Left lobe of liver (tissue), 2 donors: Measurements from ENCODE around the gene CA4. TPM values are rescaled to one million over a fixed set of nuclear protein-coding genes. Genes with fewer than 3 reads are reported as not detected.
A peak's percentile ranks its signal among the peaks of the same experiment; 100 is the strongest.

Experiments
- ATAC-seq: fragments of 200-7000 bp; cut with Tn5 transposase; one replicate; pipeline ENCODE4 v1.9.1; 2020; ENCODE audit warnings: mild to moderate bottlenecking, moderate library complexity
- DNase-seq: peaks from one replicate; pipeline ENCODE4 v3.0.0-alpha.2; 2020; ENCODE audit warnings: low spot score
- total RNA-seq: library from RNA; stranded (reverse); gene quantifications from one replicate; pipeline ENCODE4 v1.2.1, GENCODE V29; 2021
- donor health status: DM: no; HTN: no; CAD: no; lungs with moderate emphysema.
- donor health status: DM: no; HTN: yes; CAD: no.

CA4 gene
- total RNA-seq, 1 donor from 2014 or later = 0.53 TPM

- DNase-seq (no peak), ATAC-seq (no peak)
These were observed 4.0 kb downstream of the CA4 start for GRCh38 chr17:60153606-60154390.

- DNase-seq (no peak), ATAC-seq (no peak)
These were observed 5.0 kb downstream of the CA4 start for GRCh38 chr17:60154616-60155426.

DNA sequence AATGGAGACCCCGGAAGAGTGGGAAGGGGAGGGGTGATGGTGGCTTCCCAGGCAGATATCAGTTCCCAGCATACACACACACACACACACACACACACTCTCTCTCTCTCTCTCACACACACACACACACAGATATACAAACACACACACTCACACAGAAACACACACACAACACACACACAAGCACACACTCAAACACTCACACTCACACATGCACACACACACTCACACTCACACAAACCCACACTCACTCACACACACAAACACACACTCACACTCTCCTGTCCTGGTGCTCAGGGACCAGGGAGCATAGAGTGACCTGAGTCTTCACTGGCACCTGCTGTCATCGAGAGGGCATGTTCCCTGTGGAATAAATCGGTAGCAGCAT is 5.6 kb downstream of the CA4 start:
- no peak for ATAC-seq

GRCh38 chr17:60155815-60156214 is 6.0 kb downstream of the CA4 start:
- DNase-seq = no peak
- ATAC-seq = no peak

More for the DNA sequence above, 5.6 kb downstream of the CA4 start:
- DNase-seq = no peak

- ATAC-seq (peak; percentile 38), DNase-seq (no peak)
These were observed 7.0 kb downstream of the CA4 start for GRCh38 chr17:60156746-60157145.

- no peak for DNase-seq
These were observed 7.8 kb downstream of the CA4 start for GRCh38 chr17:60157487-60158040.

GRCh38 chr17:60158751-60159478 is 9.1 kb downstream of the CA4 start:
- ATAC-seq (no peak), DNase-seq (no peak)

More at GRCh38 chr17:60157487-60158040, 7.8 kb downstream of the CA4 start:
- ATAC-seq = no peak

DNA sequence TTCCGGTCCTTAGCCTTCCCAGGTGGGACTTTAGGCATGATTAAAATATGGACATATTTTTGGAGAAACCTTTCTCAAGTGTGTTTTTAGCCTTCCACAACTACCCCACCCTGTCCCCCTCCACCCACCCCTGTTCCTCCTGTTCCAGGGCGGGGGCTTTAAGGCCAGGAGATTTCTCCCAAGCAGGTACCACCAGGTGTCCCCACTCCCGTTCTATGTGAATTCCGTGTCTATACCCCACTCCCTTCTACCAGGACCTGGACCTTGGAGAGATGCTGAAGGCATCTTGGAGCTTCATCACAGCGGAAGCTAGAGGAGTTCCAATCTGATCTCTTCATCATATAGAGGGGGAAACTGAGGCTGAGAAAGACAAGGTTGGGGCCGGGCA is 9.7 kb downstream of the CA4 start:
- no peak for ATAC-seq
- DNase-seq = no peak

- ATAC-seq (no peak), DNase-seq (no peak)
These were observed 11.2 kb downstream of the CA4 start for GRCh38 chr17:60160829-60161501.

- peak; percentile 28 for ATAC-seq
These were observed 12.0 kb downstream of the CA4 start for GRCh38 chr17:60161598-60162330.

DNA sequence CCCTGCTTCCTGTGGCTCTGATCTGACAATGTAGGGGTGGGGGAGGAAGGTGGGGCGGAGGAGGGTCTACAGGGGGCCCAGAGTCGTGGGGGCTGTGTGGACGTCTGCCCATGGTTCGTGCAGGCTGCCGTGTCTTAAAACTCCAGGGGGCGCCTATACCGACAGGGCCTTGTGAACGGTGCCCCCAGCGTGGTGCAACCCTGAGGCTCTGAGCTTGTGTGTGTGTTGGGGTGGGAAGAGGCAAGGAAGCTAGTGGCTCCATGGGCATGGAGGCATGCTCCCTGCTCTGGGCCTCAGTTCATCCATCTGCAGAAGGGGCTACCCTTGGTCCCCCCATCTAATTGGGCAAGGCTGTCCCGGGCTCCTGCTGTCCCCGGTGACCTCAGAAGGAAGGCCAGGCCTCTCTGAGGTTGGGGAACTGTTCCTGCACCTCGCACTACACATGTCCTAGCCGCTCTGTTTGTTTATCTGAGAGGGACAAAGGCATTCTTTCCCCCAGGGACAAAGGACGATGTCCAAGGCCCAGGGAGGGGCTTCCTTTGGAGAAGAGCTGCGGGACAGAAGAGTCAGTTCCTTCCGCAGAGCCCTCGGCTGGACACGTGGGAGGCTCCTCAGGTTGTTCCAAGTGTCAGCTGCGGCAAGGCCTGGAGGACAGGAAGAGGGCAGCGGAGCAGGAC is 13.5 kb downstream of the CA4 start:
- ATAC-seq = peak; percentile 9
- DNase-seq = no peak

More at GRCh38 chr17:60161598-60162330, 12.0 kb downstream of the CA4 start:
- DNase-seq = no peak

DNA sequence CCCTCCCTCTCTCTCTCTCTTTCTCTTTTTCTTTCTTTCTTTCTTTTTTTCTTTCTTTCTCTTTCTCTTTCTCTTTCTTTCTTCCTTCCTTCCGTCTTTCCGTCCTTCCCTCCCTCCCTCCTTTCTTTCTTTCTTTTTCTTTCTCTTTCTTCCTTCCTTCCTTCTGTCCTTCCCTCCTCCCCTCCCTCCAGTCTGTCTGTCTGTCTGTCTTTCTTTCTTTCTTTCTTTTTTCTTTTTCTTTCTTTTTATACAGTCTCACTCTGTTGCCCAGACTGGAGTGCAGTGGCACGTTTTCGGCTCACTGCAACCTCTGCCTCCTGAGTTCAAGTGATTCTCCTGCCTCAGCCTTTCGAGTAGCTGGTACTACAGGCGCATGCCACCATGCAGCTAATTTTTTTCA is 14.4 kb downstream of the CA4 start:
- no peak for DNase-seq
- no peak for ATAC-seq

DNA sequence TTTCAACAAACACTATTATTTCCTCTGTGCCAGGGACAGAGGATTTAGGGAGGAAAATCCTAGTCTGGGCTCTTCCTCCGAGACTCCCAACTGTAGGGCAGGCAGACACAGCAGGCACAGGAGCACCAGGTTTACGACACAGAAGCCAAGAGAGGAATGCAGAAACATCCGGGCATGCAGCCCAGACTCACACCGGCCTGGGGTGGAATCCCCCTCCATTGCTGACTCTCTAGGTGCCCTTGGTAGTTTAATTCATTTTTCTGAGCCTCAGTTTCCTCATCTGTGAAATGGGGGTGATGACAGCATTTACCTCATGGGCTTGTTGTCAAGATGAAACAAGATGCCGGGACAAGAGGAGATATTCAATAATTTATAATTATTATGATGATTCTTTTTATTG is 14.9 kb downstream of the CA4 start:
- DNase-seq = no peak

GRCh38 chr17:60165223-60165622 is 15.4 kb downstream of the CA4 start:
- ATAC-seq (no peak), DNase-seq (no peak)

More for the DNA sequence above, 14.9 kb downstream of the CA4 start:
- no peak for ATAC-seq

DNA sequence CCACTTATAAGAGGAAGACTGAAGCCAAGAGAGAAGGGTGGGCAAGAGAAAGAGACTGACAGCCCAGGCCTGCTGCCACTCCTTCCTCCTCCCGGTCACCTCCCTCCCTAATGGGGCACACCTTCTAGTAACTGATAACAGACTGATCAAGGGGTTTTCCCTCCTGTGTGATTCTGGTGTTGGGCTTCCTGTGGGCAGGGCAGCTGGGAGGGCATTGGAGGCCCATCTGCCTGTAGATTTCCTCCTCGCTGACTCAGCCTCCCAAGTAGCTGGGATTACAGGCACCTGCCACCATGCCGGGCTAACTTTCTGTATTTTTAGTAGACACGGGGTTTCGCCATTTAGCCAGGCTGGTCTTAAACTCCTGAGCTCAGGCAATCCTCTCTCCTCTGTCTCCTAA is 16.2 kb downstream of the CA4 start:
- DNase-seq = peak; percentile 35
- no peak for ATAC-seq

GRCh38 chr17:60167065-60167741 is 17.4 kb downstream of the CA4 start:
- DNase-seq (no peak), ATAC-seq (peak; percentile 70)

- no peak for DNase-seq
These were observed 18.9 kb downstream of the CA4 start for GRCh38 chr17:60168654-60169053.

DNA sequence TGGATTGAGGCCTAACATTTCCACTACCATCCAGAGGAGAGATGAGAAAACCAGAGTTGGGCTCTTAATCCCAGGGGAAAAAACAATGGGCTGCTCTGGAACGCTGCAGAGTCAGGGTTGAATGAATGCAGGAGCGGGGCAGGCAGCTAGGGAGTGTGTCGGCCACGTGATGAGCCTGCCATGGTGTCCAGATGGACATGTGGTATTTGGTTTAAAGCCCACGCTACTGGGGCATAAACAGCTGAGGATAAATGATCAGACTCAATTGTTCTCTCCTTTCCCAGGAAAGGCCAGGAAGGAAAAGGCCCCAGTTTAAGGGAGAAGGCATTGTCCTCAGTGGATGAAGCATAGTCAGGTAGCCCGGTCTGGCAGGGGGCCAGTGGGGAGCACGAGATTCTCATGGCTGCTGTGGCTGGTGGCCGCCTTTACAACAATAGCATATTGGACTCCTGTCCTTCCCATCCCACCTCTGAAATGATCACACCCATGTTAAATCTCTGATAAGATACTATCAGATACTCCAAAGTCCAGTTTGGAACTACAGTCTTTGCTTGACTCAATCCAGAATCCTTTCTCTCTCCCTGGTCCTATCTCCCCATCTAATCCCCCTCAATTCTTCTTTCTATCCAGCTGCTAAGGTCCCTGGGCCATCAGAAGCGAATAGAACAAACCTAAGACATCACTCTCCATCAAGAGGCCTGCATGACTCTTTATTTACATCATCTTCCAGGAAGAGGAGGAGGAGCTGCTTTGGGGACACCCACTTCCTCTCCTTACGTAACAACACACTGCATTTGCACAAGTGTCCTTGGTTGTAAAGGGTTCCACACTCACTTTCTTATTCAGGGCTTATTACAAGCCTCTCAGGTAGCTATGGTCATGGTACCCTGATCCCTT is 20.4 kb downstream of the CA4 start:
- DNase-seq = no peak
- no peak for ATAC-seq

More at GRCh38 chr17:60168654-60169053, 18.9 kb downstream of the CA4 start:
- no peak for ATAC-seq
